UCSD-AML1 (cell line): ENCODE data around the gene XPC.
A peak's percentile ranks its signal among the peaks of the same experiment; 100 is the strongest.

Source experiments
- DNase-seq: peaks from one replicate; lab custom pipeline; 2025; ENCODE audit not compliant: unreplicated experiment; lab: John Stamatoyannopoulos, UW

XPC gene

DNA sequence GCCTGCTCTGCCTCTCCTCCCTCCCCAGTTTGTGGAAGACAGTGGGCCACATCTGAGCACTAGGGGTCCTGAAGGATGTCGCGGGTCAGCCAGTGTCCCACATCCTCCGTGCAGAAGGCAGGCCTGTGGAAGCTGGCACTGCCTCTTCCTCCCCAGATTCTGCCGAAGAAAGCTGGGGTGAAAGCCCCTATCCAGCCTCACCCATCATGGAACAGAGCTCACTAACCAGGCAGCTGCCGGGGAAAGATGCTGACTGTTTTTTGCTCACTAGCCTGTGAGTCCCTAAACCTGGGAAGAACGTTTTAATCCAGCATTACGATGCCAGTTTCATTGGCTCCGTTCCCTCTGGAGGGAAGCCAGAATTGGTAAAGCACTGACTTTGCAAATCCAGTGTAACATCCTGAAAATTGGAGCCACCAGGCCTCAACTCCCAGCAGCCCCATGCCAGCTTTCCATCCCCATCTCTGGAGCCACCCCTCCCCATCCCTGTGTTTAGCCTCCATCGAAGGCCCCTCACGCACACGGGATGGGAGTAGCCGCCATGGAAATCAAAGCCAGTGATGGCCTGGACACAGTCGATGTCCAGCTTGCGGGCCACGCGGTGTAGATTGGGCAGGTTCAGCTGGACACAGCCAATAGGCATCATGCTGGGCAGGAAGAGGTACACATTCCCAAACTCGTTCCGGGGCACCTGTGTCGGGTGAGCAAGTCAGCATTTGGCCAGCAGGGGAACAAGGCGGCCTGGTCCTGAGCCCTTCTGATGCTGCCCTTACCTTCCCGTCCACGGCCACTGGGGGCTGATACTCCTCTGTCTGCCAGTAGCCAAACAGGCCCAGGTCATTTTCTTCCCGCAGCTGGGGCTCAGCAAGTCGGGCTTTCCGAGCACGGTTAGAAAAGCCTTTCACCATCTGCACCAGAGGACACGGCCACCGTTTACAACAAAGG, 30.1 kb downstream of the XPC start:
- no peak for DNase-seq

DNA sequence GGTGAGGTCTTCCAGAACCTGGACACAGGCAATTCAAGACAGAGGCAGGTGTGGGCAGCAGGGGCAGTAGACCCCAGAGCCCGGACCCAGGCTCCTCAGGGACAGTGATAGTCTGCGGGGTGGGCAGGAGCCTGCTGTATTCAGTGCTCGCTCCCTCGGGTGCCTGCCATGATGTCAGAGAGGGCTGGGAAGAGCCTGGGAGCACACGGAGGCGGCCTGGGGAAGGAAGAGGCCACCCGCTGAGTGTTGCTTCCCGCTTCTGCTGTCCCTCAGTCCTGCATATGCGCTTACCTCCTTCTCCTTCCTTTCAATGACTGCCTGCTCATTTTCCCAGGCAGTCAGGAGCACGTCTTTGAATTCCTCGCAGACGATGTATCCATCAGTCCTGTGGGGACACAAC, 30.8 kb downstream of the XPC start:
- DNase-seq, result no peak

- DNase-seq, result no peak
These were observed 31.4 kb downstream of the XPC start for GRCh38 chr3:14147066-14147435.

- DNase-seq, result no peak
These were observed 31.9 kb downstream of the XPC start for GRCh38 chr3:14146381-14147065.

DNA sequence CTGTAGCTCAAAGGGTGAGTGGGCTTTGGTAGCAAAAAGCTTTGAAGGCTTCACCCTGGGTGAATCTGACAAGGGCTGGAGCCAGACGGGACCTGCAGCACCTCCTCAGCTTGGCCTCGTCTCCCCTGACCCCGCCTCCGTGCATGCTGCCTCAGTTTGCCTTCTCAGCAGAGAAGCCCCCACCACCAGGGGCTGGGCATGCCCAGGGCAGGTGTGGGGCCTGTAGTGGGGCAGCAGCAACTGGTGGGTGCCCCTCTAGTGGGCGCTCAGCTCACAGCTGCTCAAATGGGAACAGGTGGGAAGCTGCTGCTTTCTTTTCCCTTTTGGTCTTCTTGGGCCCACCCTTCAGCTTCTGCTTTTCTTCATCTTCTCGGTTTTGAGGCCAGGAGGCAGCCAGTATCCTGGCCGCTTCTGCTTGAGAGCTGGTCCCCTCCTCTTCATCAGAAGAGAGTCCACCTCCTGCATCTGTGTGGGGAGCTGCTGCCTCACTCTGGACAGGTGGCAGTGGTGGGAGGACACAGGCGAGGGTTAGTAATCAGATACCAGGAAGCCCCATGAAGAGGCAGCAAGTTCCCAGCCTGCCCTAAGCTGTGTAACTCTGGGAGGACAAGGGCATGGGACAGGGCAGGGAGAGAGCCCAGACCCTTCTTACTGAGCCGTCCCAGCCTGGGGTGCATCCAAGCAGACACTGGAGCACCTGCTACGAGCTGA, 32.6 kb downstream of the XPC start:
- no peak for DNase-seq

DNA sequence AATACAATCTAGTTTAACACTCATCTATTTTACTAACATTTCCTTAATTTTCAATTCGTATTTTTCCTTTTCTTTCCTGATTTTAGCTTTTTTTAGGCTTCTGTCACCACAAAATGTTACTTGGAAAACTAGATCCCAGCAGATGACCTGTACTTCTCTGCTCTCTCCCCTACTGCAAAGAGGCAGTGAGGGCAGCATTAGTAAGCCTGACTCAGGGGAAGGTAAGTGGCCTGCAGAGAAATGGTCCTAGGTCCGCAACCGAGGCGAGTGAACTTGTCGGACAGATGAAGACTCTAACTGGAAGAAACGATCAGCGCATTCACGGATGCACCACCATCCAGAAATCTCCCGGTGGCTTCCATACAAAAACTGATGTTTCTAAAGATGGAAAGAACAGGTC, 33.2 kb downstream of the XPC start:
- no peak for DNase-seq

- DNase-seq, result peak; percentile 26
These were observed 33.9 kb downstream of the XPC start for GRCh38 chr3:14144423-14145075.

DNA sequence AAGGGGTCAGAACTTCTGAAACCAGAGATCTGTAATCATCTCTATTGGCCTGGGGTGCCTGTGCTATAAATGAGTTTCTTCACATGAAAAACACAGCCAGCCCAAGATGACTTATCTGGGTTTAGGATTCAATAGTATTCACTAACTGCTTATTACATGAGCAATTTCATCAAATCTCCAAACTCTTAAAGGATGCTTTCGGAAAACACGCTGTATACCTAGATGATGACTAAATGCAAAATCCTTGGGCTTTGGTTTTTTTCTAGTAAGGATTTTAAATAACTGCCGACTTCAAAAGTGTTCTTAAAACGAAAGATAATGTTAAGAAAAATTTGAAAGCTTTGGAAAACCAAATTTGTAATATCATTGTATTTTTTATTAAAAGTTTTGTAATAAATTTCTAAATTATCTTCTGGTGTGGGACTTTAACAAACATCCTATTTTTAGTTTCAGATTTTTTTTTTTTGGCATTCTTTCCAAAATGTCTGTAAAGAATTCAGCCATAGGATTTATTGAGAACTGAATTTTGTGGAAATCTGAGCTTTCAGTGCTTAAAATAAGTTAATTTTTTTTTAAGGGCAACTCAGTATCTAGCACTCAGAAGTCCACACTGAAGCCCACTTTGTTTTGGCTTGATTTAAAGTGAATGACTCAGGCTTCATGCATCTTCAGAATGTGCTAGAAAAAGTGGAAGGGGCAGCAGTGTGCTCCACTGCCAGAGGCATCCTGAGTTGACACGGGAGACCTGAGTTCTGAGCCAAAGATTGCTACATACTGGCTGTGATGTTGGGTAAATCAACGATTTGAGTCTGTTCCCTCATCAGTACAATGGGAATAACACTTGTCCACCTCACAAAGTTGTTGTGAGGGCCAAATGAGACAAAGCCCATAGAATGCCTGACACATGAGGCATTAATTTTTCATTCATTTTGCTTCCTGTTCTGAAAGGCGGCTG, 34.9 kb downstream of the XPC start:
- DNase-seq, result no peak

DNA sequence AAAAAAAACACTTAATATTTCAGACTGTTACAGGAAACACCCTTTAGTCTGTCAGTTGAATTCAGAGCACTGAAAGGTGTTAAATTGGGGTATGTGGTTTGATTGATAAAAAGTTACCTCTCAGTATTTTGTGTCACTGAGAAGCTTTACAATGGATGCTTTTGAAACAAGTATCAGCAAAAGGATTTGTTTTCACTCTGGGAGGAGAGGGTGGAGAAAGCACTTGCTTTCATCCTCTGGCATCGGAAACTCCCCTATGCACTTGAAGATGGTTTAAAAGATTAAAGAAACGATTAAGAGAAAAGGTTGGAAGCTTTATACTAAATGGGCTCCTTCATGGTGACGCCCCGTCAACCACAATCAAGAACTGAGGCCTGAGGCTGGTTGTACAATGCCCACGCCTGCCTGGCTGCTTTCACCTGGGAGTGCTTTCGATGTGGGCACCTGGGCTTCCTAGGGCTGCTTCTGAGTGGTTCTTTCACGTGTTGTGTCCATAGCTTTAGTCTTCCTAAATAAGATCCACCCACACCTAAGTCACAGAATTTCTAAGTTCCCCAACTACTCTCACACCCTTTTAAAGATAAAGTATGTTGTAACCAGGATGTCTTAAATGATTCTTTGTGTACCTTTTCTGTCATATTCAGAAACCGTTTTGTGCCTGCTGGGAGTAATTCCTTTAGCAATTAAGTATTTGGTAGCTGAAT, 35.7 kb downstream of the XPC start:
- no peak for DNase-seq

DNA sequence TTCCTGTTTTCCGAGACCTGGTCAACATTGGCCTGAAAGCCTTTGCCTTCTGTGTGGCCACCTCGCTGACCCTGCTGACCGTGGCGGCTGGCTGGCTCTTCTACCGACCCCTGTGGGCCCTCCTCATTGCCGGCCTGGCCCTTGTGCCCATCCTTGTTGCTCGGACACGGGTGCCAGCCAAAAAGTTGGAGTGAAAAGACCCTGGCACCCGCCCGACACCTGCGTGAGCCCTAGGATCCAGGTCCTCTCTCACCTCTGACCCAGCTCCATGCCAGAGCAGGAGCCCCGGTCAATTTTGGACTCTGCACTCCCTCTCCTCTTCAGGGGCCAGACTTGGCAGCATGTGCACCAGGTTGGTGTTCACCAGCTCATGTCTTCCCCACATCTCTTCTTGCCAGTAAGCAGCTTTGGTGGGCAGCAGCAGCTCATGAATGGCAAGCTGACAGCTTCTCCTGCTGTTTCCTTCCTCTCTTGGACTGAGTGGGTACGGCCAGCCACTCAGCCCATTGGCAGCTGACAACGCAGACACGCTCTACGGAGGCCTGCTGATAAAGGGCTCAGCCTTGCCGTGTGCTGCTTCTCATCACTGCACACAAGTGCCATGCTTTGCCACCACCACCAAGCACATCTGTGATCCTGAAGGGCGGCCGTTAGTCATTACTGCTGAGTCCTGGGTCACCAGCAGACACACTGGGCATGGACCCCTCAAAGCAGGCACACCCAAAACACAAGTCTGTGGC, 36.6 kb downstream of the XPC start:
- DNase-seq, result peak; percentile 69

GRCh38 chr3:14141144-14141543, 37.3 kb downstream of the XPC start:
- DNase-seq, result no peak

GRCh38 chr3:14140668-14141067, 37.7 kb downstream of the XPC start:
- no peak for DNase-seq

DNA sequence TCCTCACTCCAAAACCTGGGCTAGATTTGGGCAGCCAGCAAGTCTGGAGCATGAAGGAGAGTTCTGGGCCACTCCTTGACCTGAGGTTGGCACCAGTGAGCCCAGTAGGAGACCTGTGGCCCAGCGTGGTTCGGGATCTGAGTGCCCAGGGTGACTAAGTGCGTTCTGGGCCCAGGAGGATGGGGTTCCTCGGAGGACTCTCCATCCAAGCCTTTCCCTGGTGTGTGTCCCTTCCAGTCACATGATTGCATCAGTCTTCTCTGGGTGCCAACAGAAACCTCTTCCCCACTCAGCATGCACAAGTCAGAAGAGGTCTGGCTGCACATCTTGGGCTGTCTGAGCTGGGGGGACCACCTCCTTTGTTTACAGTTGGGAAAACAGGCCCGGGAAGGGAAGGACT, 38.6 kb downstream of the XPC start:
- no peak for DNase-seq

GRCh38 chr3:14138878-14139655, 39.3 kb downstream of the XPC start:
- no peak for DNase-seq

- no peak for DNase-seq
These were observed 40.1 kb downstream of the XPC start for GRCh38 chr3:14138109-14138877.

DNA sequence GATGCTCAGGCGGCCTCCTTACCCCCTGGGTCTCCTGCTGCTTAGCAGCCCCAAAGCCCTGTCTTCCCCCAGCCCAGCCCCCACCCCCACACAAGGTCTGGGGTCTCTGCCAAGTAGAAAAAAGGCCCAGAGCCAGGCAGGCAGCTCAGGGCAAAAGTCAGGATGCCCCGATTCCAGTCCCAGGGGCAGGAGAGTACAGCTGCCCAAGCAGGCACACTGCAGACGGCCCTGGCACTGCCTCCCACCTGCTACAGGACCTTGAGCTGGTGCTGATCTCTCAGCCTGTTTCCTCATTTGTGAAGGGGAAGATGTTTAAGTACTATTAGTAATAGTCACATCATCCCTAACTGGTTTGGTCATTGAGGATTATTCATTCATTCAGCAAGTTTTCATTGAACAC, 41.0 kb downstream of the XPC start:
- DNase-seq, result no peak

- no peak for DNase-seq
These were observed 41.4 kb downstream of the XPC start for GRCh38 chr3:14137004-14137403.
